NB4 (cell line): Measurements from ENCODE around the gene ACSBG1.

Experiments used
- DNase-seq: peaks from one replicate; pipeline ENCODE4 v3.0.0; 2010; ENCODE audit warnings: low read depth
- H3K4me3 ChIP-seq: one replicate; pipeline ENCODE4 v1.5.1; 2011; ENCODE audit warnings: mild to moderate bottlenecking, low read depth, low read length, moderate library complexity
- CTCF ChIP-seq: IDR thresholded peaks from one replicate; pipeline ENCODE4 v1.5.1; 2012; ENCODE audit warnings: low read depth, low read length
- MAX ChIP-seq: IDR thresholded peaks from 2 replicates; pipeline ENCODE4 v1.6.1; 2011; ENCODE audit warnings: low read depth, low read length
- MYC ChIP-seq: IDR thresholded peaks from 2 replicates; pipeline ENCODE4 v1.6.1; 2011; ENCODE audit warnings: low read depth, low read length
- POLR2A ChIP-seq: IDR thresholded peaks from 2 replicates; pipeline ENCODE4 v1.6.1; 2011; ENCODE audit warnings: mild to moderate bottlenecking; ENCODE audit not compliant: insufficient read length; ENCODE audit errors: extremely low read depth

The ACSBG1 gene

DNA sequence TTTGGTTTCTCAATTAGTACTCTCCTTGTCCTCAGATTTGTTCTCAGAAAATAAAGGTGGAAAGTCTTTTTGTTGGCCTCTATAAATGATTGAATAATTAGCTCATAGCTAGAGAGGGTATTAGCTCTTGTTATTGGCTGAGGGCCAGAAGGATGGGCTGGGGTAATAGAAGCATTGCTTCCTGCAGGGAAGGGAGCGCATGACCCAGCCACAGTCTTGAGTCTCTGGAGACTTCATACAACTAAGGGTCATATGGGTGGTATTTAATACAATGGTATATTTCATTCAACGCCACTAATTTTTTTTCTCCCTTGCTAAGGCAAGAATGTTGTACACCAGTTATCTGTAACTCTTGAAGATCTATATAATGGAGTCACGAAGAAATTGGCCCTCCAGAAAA is 38.4 kb upstream of the ACSBG1 start:
- DNase-seq: no peak
- TF ChIP-seq POLR2A (no peak), MAX (no peak), MYC (no peak), CTCF (no peak)
- no peak overlapping the region for H3K4me3 ChIP-seq

DNA sequence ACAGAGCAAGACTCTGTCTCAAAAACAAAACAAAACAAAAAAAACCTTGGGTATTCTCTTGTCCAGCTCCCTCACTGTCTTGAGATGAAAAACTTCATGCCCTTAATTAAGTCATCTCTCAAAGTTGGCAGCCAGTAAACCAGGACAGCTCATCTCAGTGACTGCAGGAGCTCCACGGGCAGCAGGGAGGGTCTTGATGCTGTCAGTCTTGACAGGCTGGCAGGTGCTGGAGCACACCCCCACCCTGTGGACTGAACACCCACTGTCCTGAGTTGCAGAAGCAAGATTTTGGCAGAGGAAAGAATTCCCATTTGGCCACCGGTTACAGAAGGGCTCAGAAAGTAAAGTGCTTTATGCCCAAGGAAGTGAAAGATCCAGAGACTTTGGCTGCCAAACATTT is 38.0 kb upstream of the ACSBG1 start:
- H3K4me3 ChIP-seq: no peak overlapping the region
- DNase-seq: no peak
- no peak for TF ChIP-seq POLR2A

- no peak for DNase-seq
- no peak overlapping the region for H3K4me3 ChIP-seq
- no peak for TF ChIP-seq CTCF
- no peak for TF ChIP-seq MAX
- TF ChIP-seq MYC: no peak
- no peak for TF ChIP-seq POLR2A
Measured at GRCh38 chr15:78266806-78267205, 32.4 kb upstream of the ACSBG1 start.

DNA sequence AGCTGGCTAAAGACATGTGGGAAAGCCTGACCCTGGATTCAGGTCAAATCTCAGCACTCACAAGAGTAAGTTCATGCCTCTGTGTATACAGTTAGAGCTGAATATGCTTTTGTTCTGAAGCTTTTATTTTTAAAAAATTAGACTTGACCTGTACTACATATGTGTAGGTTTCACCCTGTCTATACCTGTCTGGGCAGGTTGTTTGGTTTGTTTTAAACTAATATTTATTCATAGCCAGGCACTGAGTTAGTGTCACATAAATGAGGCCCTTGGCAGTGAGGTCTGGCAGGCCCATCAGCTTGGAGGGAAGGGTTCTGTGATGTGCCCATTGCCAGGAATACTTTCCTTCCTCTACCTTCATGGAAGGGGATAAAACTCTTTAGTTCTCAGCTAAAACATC is 31.9 kb upstream of the ACSBG1 start:
- DNase-seq: no peak
- TF ChIP-seq CTCF: no peak
- no peak for TF ChIP-seq MAX
- no peak for TF ChIP-seq POLR2A
- TF ChIP-seq MYC: no peak
- no peak overlapping the region for H3K4me3 ChIP-seq

DNA sequence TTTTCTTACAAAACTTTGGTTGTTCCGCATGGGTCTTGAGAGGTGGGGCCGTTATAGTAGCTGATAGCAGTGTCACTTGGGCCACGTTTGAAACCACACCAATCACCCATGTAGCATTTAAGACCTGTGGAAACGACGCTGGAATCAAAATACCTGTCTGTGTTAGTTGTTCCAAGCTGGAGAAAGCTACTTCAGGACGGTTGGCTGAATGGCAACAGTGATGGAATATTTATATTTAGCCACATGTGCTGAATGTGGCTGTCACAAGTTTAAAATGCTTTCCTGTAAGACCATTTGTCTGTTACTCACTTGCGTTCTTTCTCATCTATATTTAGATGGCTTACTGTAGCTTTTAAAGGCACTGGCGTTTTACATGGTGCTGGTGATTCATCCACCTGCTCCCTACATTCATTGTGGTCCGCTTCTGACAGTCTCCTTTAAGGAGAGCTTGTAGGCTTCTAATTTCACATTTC is 31.4 kb upstream of the ACSBG1 start:
- DNase-seq: no peak
- H3K4me3 ChIP-seq: no peak overlapping the region
- TF ChIP-seq MYC (no peak), CTCF (no peak), MAX (no peak), POLR2A (no peak)

GRCh38 chr15:78265137-78265460 is 30.7 kb upstream of the ACSBG1 start:
- no peak for TF ChIP-seq MAX
- no peak for TF ChIP-seq MYC
- no peak for TF ChIP-seq CTCF
- no peak for TF ChIP-seq POLR2A
- no peak overlapping the region for H3K4me3 ChIP-seq
- DNase-seq: no peak
